ENCODE measurements around the gene NTN1. TPM values are rescaled to one million over a fixed set of nuclear protein-coding genes. Genes with fewer than 3 reads are reported as not detected.

The NTN1 gene
- total and polyA plus RNA-seq, 2 of the 4 experiments (the other 2 are of a cell fraction) = under 0.01 to 0.07 TPM

DNA sequence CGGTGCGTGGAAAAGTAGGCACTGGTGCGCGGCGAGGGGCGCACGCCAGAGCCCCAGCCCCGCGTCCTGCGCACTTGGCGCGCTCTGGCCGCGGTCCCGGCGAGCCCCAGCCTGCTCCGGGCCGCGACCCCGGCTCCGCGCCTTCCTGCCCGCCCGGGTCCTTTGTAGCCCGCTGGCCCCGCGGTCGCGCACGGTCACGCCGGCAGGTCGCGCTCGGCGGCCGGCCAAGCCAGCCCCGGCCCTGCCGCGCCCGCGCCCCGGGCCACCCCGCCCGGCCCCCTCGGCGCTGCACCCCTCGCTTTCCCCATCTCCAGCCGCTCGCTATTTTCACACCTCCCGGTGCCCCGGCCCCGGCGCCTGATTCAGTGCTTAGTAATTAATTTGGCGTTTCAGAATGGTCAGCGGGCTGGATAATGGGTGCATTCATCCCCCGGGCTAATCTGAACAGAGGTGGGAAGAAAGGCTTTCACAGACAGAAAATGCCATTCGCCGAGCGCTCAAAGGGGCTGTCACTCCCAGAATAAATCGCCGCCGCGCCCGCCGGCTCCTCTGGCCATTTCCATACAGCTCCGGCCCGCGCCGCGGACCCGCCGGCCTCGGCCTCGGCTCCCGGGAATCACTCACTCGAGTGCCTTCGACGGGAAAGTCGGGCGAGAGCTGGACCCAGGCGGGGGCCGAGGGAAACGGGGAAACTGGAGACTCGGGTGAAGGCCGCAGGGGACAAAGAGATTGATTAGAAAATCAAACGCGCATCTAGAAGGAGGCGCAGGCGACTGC lies 17.8 kb upstream of the NTN1 start:
- Histone ChIP-seq H2BK120ac (ENCODE audit: low read depth, low read length) (no peak overlapping the region), H4K5ac (ENCODE audit: low read depth, low read length) (no peak overlapping the region), H3K27ac (ENCODE audit: insufficient read depth, low read length) (no peak overlapping the region), H3K36me3 (ENCODE audit: control insufficient read depth, insufficient read depth, low read length) (no peaks in the 10 kb centered on the region), H3K4ac (ENCODE audit: low read depth, low read length) (no peak overlapping the region), H2AFZ (replicated peaks; ENCODE audit: low read length, poor library complexity) (no peak overlapping the region), H3K27me3 (ENCODE audit: control insufficient read depth, insufficient read depth, low read length) (peaks cover 32% of the 10 kb centered on the region), H3K4me3 (ENCODE audit: insufficient read depth, low read depth, low read length) (no peak overlapping the region), H4K91ac (ENCODE audit: insufficient read depth, low read depth, low read length) (no peak overlapping the region), H3K9ac (ENCODE audit: low read depth, low read length) (no peak overlapping the region), H4K8ac (ENCODE audit: low read depth in 2 of 2, low read length in 2 of 2) (no peak overlapping the region), H3K56ac (ENCODE audit: extremely low read depth, insufficient read depth, low read length) (no peak overlapping the region), H3K14ac (replicated peaks; ENCODE audit: low read depth, low read length) (no peak overlapping the region), H3K18ac (ENCODE audit: low read depth, low read length) (no peak overlapping the region), H3K4me2 (ENCODE audit: low read depth, low read length) (no peak overlapping the region), H3K9me3 (ENCODE audit: control insufficient read depth, insufficient read depth, low read length) (no peaks in the 10 kb centered on the region), H4K20me1 (ENCODE audit: insufficient read depth, low read length) (no peaks in the 10 kb centered on the region), H2AK9ac (replicated peaks; ENCODE audit: low read depth, low read length, poor library complexity) (no peak overlapping the region), H2BK15ac (ENCODE audit: low read depth, low read length) (no peak overlapping the region), H2BK20ac (ENCODE audit: low read depth, low read length) (no peak overlapping the region), H3K79me1 (ENCODE audit: low read depth in 1 of 2, low read length in 2 of 2) (no peaks in the 10 kb centered on the region), H3K4me1 (ENCODE audit: control insufficient read depth, insufficient read depth, low read length) (no peaks in the 10 kb centered on the region), H2AK5ac (ENCODE audit: low read depth, low read length) (no peak overlapping the region), H2BK5ac (ENCODE audit: low read depth, low read length, poor library complexity, severe bottlenecking) (no peak overlapping the region), H3K9me1 (ENCODE audit: insufficient read depth, low read length) (no peaks in the 10 kb centered on the region), H3K23ac (ENCODE audit: low read depth, low read length) (no peak overlapping the region)
- dilution Hi-C loops (cut with HindIII; ENCODE audit: low sequenced_read_pairs, unreplicated experiment) = no loop called here
- ChIA-PET CTCF (interaction anchor here (0.6 kb wide), 1 partner anchor 60 kb away, joined by 3 read pairs; no protein-coding TSS in a partner anchor), POLR2A (ENCODE audit: unreplicated experiment) (no interaction called here)
- 7% methylated on average over 23 of the region's 90 CpGs; no CpG with 5 or more reads in 1 of the 2 experiments for WGBS, 2 experiments (ENCODE audit: extremely low coverage in 2 of 2, insufficient read length in 1 of 2)
- intact Hi-C loops (cut with micrococcal nuclease) = no loop called here
- in situ Hi-C loops (cut with MboI; ENCODE audit: low sequenced_read_pairs) = no loop called here
- DNase-seq (no peak), ATAC-seq (ENCODE audit: low read depth) (no peak)
- BruUV-seq (replicated peaks) = no TSS peak
- TF ChIP-seq CHD1 (IDR thresholded peaks at IDR 0.05; ENCODE audit: low read depth, low read length) (no peak), NFE2L2 (IDR thresholded peaks at IDR 0.05; ENCODE audit: low read depth, low read length) (no peak), MAFK (IDR thresholded peaks at IDR 0.05; ENCODE audit: low read depth, low read length) (no peak), SMC3 (IDR thresholded peaks at IDR 0.05; ENCODE audit: low read depth, low read length) (no peak), RFX5 (IDR thresholded peaks at IDR 0.05; ENCODE audit: low read depth, low read length) (no peak), ELK1 (IDR thresholded peaks at IDR 0.05; ENCODE audit: borderline replicate concordance, low read depth, low read length) (no peak), FOS (IDR thresholded peaks at IDR 0.05; ENCODE audit: low read depth, low read length) (no peak), BHLHE40 (IDR thresholded peaks at IDR 0.05; ENCODE audit: low read depth, low read length) (no peak), CEBPB (IDR thresholded peaks at IDR 0.05; ENCODE audit: low read depth, low read length) (no peak)
- TF ChIP-seq, protein P1, sequence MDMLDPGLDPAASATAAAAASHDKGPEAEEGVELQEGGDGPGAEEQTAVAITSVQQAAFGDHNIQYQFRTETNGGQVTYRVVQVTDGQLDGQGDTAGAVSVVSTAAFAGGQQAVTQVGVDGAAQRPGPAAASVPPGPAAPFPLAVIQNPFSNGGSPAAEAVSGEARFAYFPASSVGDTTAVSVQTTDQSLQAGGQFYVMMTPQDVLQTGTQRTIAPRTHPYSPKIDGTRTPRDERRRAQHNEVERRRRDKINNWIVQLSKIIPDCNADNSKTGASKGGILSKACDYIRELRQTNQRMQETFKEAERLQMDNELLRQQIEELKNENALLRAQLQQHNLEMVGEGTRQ (IDR thresholded peaks at IDR 0.05; ENCODE audit: low read depth, low read length) = no peak
